ENCODE results near the gene POLL.
A peak's percentile ranks its signal among the peaks of the same experiment; 100 is the strongest.

POLL gene

GRCh38 chr10:101558204-101558603 lies 29.9 kb downstream of the POLL start:
- H3K9me3 ChIP-seq (ENCODE audit: severe bottlenecking) = no peaks in the 10 kb centered on the region
- H3K4me3 ChIP-seq (ENCODE audit: low read depth, low read length) = no peak overlapping the region
- 0 out of 2 replicates have a peak overlapping the region, but pooled peaks have one; percentile 8 for H3K27ac ChIP-seq
- H3K36me3 ChIP-seq = peaks cover 17% of the 10 kb centered on the region
- no peak for DNase-seq
- no peaks in the 10 kb centered on the region for H3K27me3 ChIP-seq (ENCODE audit: insufficient read depth, low read depth, severe bottlenecking)
- TF ChIP-seq, protein P1, sequence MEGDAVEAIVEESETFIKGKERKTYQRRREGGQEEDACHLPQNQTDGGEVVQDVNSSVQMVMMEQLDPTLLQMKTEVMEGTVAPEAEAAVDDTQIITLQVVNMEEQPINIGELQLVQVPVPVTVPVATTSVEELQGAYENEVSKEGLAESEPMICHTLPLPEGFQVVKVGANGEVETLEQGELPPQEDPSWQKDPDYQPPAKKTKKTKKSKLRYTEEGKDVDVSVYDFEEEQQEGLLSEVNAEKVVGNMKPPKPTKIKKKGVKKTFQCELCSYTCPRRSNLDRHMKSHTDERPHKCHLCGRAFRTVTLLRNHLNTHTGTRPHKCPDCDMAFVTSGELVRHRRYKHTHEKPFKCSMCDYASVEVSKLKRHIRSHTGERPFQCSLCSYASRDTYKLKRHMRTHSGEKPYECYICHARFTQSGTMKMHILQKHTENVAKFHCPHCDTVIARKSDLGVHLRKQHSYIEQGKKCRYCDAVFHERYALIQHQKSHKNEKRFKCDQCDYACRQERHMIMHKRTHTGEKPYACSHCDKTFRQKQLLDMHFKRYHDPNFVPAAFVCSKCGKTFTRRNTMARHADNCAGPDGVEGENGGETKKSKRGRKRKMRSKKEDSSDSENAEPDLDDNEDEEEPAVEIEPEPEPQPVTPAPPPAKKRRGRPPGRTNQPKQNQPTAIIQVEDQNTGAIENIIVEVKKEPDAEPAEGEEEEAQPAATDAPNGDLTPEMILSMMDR (IDR thresholded peaks at IDR 0.05; ENCODE audit: low read depth, low read length) = no peak

- H3K36me3 ChIP-seq = peaks cover 24% of the 10 kb centered on the region
- no peak overlapping the region for H3K27ac ChIP-seq
- TF ChIP-seq, protein P1 (IDR thresholded peaks at IDR 0.05; ENCODE audit: low read depth, low read length) = no peak
- H3K4me3 ChIP-seq (ENCODE audit: low read depth, low read length) = no peak overlapping the region
- H3K9me3 ChIP-seq (ENCODE audit: severe bottlenecking) = no peaks in the 10 kb centered on the region
- no peaks in the 10 kb centered on the region for H3K27me3 ChIP-seq (ENCODE audit: insufficient read depth, low read depth, severe bottlenecking)
- DNase-seq = no peak
These were observed 30.5 kb downstream of the POLL start for GRCh38 chr10:101557541-101557940.

DNA sequence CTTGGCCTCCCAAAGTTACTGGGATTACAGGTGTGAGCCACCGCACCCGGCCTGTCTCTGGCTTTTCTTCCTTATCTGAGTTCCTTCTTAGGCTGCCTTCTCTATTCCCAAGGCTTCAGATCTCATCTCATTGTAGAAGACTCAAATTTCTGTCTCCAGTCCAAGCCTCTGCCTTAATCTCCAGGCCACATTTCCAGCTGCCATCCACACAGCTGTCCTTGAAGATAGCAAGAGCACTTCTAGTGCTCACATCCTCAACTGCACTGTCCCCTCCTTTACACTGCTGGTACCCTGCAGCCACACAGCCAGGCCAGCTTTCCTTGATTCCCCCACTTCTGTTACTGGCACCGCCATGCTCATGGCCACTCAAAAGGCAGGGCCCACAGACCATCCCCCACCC lies 35.6 kb downstream of the POLL start:
- TF ChIP-seq, protein P1 (IDR thresholded peaks at IDR 0.05; ENCODE audit: low read depth, low read length) = no peak
- H3K9me3 ChIP-seq (ENCODE audit: severe bottlenecking) = no peaks in the 10 kb centered on the region
- no peaks in the 10 kb centered on the region for H3K27me3 ChIP-seq (ENCODE audit: insufficient read depth, low read depth, severe bottlenecking)
- H3K4me3 ChIP-seq (ENCODE audit: low read depth, low read length) = no peak overlapping the region
- peaks cover 35% of the 10 kb centered on the region for H3K36me3 ChIP-seq
- DNase-seq = no peak
- no peak overlapping the region for H3K27ac ChIP-seq

GRCh38 chr10:101550965-101551364 lies 37.1 kb downstream of the POLL start:
- TF ChIP-seq, protein P1 (IDR thresholded peaks at IDR 0.05; ENCODE audit: low read depth, low read length) = no peak
- no peak for DNase-seq
- Histone ChIP-seq H3K27ac (no peak overlapping the region), H3K36me3 (peaks cover 35% of the 10 kb centered on the region), H3K4me3 (ENCODE audit: low read depth, low read length) (no peak overlapping the region), H3K27me3 (ENCODE audit: insufficient read depth, low read depth, severe bottlenecking) (no peaks in the 10 kb centered on the region), H3K9me3 (ENCODE audit: severe bottlenecking) (no peaks in the 10 kb centered on the region)

DNA sequence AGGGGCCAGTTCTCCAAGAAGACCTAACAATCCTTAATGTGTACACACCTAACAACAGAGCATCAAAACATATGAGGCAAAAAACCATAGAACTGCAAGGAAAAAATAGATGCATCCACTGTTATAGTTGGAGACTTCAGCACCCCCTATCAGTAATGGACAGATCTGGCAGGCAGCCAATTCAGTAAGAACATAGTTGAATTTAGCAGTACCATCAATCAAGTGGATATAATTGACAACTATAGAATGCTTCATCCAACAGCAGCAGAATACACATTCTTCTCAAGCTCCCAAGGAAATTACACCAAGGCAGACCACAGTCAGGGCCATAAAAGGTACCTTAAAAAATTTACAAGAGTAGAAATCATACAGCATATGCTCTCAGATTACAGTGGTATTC lies 42.2 kb downstream of the POLL start:
- no peak overlapping the region for H3K4me3 ChIP-seq (ENCODE audit: low read depth, low read length)
- TF ChIP-seq, protein P1 (IDR thresholded peaks at IDR 0.05; ENCODE audit: low read depth, low read length) = no peak
- H3K9me3 ChIP-seq (ENCODE audit: severe bottlenecking) = no peaks in the 10 kb centered on the region
- peaks cover 2% of the 10 kb centered on the region; the same call in 1 of the 2 replicates for H3K36me3 ChIP-seq
- no peak for DNase-seq
- no peak overlapping the region for H3K27ac ChIP-seq
- H3K27me3 ChIP-seq (ENCODE audit: insufficient read depth, low read depth, severe bottlenecking) = no peaks in the 10 kb centered on the region

DNA sequence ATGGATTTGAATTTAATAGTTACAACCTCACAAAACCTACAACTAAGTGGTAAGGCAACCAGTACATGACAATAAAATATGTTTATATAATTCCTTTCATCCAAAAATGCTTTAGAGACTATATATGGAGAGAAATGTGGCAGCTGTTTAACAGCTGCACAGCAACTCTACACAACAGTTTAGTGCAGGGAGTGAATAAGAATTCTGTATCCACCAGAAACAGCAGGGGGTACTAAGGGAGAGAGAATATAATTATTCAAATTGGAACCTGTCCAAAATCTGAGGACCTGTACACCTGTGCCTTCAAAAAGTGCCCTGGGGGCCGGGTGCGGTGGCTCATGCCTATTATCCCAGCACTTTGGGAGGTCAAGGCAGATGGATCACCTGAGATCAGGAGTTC lies 49.6 kb downstream of the POLL start:
- Histone ChIP-seq H3K36me3 (peaks cover 44% of the 10 kb centered on the region), H3K27me3 (ENCODE audit: insufficient read depth, low read depth, severe bottlenecking) (no peaks in the 10 kb centered on the region), H3K9me3 (ENCODE audit: severe bottlenecking) (no peaks in the 10 kb centered on the region), H3K4me3 (ENCODE audit: low read depth, low read length) (no peak overlapping the region), H3K27ac (no peak overlapping the region)
- no peak for DNase-seq
- TF ChIP-seq, protein P1 (IDR thresholded peaks at IDR 0.05; ENCODE audit: low read depth, low read length) = no peak

All from WERI-Rb-1 (cell line).